ENCODE data around the gene TFDP2. TPM values are rescaled to one million over a fixed set of nuclear protein-coding genes. Genes with fewer than 3 reads are reported as not detected.

The TFDP2 gene
- total RNA-seq, 1 experiment from 2014 or later: 48.2 TPM

DNA sequence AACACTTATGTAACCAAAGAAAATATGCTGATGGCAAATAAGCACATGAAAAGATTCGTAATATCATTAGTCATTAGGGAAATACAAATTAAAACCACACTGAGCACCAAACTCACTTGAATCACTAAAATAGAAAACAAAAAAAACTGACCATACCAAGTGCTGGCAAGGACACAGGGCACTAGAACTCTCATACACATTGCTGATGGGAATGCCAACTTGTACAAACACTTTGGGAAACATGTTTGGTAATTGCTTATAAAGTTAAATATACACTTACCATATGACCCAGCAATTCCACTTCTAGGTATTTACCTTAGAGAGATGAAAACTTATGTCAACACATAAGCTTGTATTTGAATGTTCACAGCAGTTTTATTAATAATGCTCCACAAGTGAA lies 95.5 kb downstream of the TFDP2 start:
- no peaks in the 10 kb centered on the region for H3K36me3 ChIP-seq (ENCODE audit: low read depth)
- no peaks in the 10 kb centered on the region for H3K9me3 ChIP-seq (ENCODE audit: insufficient read depth, low read depth)
- intact Hi-C loops (cut with micrococcal nuclease; ENCODE audit: unreplicated experiment): no loop called here
- no peaks in the 10 kb centered on the region for H3K79me2 ChIP-seq (ENCODE audit: low read depth)
- no peak for TF ChIP-seq EZH2 (IDR thresholded peaks at IDR 0.05; ENCODE audit: low read depth)
- TF ChIP-seq CTCF (conservative IDR thresholded peaks at IDR 0.05): no peak
- H3K4me2 ChIP-seq: no peak overlapping the region
- H2AFZ ChIP-seq: no peak overlapping the region
- no peaks in the 10 kb centered on the region for H3K9me2 ChIP-seq (ENCODE audit: insufficient read depth)
- DNase-seq: no peak
- no peaks in the 10 kb centered on the region for H4K20me1 ChIP-seq (ENCODE audit: insufficient read depth)
- no TSS peak for BruUV-seq (replicated peaks)
- H3K27ac ChIP-seq: no peak overlapping the region
- H3F3A ChIP-seq (ENCODE audit: insufficient read depth, low read depth): no peaks in the 10 kb centered on the region
- H3K4me3 ChIP-seq: no peak overlapping the region
- ChIA-PET POLR2A (ENCODE audit: unreplicated experiment) (no interaction called here), CTCF (no interaction called here)
- no peaks in the 10 kb centered on the region for H3K27me3 ChIP-seq (ENCODE audit: insufficient read depth, low read depth)
- no peaks in the 10 kb centered on the region for H3K4me1 ChIP-seq (replicated peaks; ENCODE audit: insufficient read depth)

- Histone ChIP-seq H3K27me3 (ENCODE audit: insufficient read depth, low read depth) (no peaks in the 10 kb centered on the region), H3K4me1 (replicated peaks; ENCODE audit: insufficient read depth) (no peaks in the 10 kb centered on the region), H2AFZ (no peak overlapping the region), H3K9me2 (ENCODE audit: insufficient read depth) (no peaks in the 10 kb centered on the region), H3K4me2 (no peak overlapping the region), H3K36me3 (ENCODE audit: low read depth) (no peaks in the 10 kb centered on the region), H4K20me1 (ENCODE audit: insufficient read depth) (no peaks in the 10 kb centered on the region), H3F3A (ENCODE audit: insufficient read depth, low read depth) (no peaks in the 10 kb centered on the region), H3K27ac (no peak overlapping the region), H3K9me3 (ENCODE audit: insufficient read depth, low read depth) (no peaks in the 10 kb centered on the region), H3K4me3 (no peak overlapping the region), H3K79me2 (ENCODE audit: low read depth) (no peaks in the 10 kb centered on the region)
- BruUV-seq (replicated peaks): no TSS peak
- no peak for TF ChIP-seq CTCF (conservative IDR thresholded peaks at IDR 0.05)
- TF ChIP-seq EZH2 (IDR thresholded peaks at IDR 0.05; ENCODE audit: low read depth): no peak
- ChIA-PET CTCF (no interaction called here), POLR2A (ENCODE audit: unreplicated experiment) (no interaction called here)
- no peak for DNase-seq
- intact Hi-C loops (cut with micrococcal nuclease; ENCODE audit: unreplicated experiment): no loop called here
Measured at GRCh38 chr3:142053244-142053643, 96.1 kb downstream of the TFDP2 start.

DNA sequence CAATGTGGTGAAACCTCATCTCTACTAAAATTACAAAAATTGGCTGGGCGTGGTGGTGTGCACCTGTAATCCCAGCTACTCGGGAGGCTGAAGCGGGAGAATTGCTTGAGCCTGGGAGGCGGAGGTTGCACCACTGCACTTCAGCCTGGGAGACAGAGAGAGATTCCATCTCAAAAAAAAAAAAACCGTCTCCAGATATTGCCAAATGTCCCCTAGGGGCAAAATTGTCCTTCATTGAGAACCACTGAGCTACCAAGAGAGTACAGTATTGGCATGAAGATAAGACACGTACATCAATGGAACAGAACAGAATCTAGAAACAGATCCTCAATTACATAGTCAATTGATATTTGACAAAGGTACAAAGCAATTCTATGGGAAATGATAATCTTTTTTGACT lies 98.0 kb downstream of the TFDP2 start:
- H3K27ac ChIP-seq: no peak overlapping the region
- H3K4me2 ChIP-seq: no peak overlapping the region
- TF ChIP-seq CTCF (conservative IDR thresholded peaks at IDR 0.05) (no peak), EZH2 (IDR thresholded peaks at IDR 0.05; ENCODE audit: low read depth) (no peak)
- no peak overlapping the region for H2AFZ ChIP-seq
- intact Hi-C loops (cut with micrococcal nuclease; ENCODE audit: unreplicated experiment): no loop called here
- ChIA-PET POLR2A (ENCODE audit: unreplicated experiment) (no interaction called here), CTCF (interaction anchor here (0.6 kb wide), 1 partner anchor 604 kb away, joined by 11 read pairs; no protein-coding TSS in a partner anchor)
- no peak for DNase-seq
- H3K4me1 ChIP-seq (replicated peaks; ENCODE audit: insufficient read depth): no peaks in the 10 kb centered on the region
- no peaks in the 10 kb centered on the region for H3K79me2 ChIP-seq (ENCODE audit: low read depth)
- H3K9me3 ChIP-seq (ENCODE audit: insufficient read depth, low read depth): no peaks in the 10 kb centered on the region
- H3K36me3 ChIP-seq (ENCODE audit: low read depth): no peaks in the 10 kb centered on the region
- no peaks in the 10 kb centered on the region for H4K20me1 ChIP-seq (ENCODE audit: insufficient read depth)
- no peaks in the 10 kb centered on the region for H3F3A ChIP-seq (ENCODE audit: insufficient read depth, low read depth)
- no TSS peak for BruUV-seq (replicated peaks)
- H3K4me3 ChIP-seq: no peak overlapping the region
- H3K9me2 ChIP-seq (ENCODE audit: insufficient read depth): no peaks in the 10 kb centered on the region
- no peaks in the 10 kb centered on the region for H3K27me3 ChIP-seq (ENCODE audit: insufficient read depth, low read depth)
